Amygdala (tissue), 56 donors: ENCODE results near the gene FBLN2.
"Not testable (repeated sequence)": the region's sequence is repeated elsewhere in the genome, so short reads cannot be mapped to it uniquely, and the experiment has no call there.

ENCODE experiments used
- DNase-seq, 56 donors: peaks; one replicate each; lab custom pipeline; 2025; lab: John Stamatoyannopoulos, UW

Gene FBLN2

GRCh38 chr3:13548696-13549622 lies at the start of gene FBLN2:
Gene FBLN2, plus strand, starts transcription at chr3:13549125. Its CDS starts 21,231 bp downstream, at chr3:13570356.
- peak in 1 of 56 donors; percentile 32 for DNase-seq

GRCh38 chr3:13499246-13499645 lies 49.7 kb upstream of the FBLN2 start:
- DNase-seq, result not testable (repeated sequence)

DNA sequence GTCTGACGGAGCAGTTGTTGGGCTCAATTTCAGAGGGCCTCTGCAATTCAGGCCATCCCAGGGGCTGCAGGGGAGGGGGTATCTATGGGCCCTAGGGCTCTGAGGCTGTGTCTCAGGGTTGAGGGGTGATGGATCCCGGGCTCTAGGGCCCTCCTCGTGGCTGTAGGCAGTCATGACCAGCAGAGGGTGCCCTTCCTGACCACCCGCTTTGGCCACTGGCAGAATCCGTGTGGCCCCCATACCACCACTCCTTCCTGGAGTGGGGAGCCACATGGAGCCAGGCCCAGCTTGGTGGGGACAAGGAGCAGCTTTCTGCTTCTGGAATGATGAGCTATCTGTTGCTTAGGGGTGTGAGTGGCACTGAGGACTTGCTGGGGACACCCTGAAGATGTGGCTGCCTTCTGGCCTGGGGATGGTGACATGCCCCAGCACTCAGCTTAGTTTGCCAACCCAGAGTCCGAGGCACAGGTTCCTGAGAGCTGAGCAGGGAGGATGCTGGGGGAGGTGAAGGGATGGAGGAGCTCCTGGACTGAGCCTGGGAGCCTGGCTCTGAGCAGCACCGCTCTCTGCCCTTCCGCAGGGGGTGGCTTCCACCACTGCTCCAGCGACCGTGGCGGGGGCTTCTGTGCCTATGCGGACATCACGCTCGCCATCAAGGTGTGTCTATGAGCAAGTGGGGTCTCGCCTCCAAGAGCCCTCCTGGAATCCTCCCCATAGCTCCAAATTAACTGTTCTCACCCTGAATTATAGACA lies 48.6 kb upstream of the FBLN2 start:
- DNase-seq, result peak in 1 of 56 donors; percentile 17

- no peak for DNase-seq
These were observed 47.9 kb upstream of the FBLN2 start for GRCh38 chr3:13501056-13501455.

DNA sequence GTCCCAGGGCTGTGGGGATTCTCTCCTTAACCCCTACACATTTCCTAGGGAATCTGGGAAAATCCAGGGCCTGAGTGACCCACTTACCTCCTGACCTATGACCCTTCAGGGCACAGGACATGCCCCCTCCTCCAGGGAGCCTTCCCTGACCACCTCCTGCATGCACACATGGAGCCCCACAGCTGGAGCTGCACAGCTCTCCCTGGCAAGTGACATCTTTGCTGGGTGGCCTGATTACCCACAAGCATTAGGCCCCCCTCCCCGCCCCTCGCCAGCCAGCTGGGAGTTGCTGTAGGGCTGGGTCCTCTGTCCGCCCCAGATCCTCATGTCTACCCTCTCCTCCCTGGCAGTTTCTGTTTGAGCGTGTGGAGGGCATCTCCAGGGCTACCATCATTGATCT lies 47.4 kb upstream of the FBLN2 start:
- no peak for DNase-seq

DNA sequence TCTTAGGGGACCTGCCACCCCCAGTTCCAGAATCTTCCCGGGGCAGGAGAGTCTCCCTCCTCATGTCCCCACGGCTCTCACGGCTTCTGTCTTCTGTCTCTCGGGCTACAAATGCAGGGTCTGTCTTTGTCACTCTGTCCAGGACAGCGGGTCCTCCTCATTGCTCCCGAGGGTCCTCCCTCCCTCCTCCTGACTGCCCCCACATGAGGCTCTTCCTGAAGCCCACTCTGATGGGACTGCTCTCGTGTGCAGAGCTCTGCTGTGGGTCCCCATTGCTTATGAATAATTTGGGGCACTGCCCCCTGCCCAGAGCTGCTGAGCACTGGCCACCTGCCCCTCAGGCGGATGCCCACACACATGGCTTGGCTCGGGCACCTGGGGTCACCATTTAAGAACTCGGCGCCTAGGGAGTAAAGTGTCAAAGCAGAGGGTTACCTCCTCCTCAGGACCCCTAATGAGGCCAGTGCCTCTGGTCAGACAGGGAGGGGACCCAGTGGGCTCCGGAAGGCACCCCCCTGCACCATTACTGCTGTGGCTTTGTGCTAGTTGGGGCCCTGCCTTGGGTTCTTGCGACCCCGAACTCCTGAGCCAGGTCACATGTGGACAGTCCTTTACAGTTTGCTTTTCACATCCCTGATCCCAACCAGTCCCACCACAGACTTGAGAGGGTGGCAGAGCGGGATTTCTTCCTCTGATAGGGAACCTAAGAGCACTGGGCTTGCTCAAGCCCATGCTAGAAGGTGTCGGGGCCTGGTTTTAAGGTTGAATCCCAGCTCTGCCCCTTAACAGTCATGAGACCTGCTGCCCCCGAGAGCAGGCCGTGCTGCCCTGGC lies 46.8 kb upstream of the FBLN2 start:
- DNase-seq, result no peak

DNA sequence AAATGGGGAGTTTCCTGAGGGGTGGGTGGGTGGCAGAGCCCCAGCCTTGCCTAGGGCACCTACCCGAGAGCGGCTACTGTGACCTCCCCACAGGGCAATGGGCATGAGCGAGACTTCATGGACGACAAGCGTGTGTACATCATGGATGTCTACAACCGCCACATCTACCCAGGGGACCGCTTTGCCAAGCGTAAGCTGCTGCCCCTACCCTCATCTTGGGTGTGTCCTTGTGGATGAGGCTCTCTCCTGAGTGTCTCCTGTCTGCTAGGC lies 46.2 kb upstream of the FBLN2 start:
- no peak for DNase-seq

GRCh38 chr3:13504161-13504831 lies 44.6 kb upstream of the FBLN2 start:
- DNase-seq, result no peak

DNA sequence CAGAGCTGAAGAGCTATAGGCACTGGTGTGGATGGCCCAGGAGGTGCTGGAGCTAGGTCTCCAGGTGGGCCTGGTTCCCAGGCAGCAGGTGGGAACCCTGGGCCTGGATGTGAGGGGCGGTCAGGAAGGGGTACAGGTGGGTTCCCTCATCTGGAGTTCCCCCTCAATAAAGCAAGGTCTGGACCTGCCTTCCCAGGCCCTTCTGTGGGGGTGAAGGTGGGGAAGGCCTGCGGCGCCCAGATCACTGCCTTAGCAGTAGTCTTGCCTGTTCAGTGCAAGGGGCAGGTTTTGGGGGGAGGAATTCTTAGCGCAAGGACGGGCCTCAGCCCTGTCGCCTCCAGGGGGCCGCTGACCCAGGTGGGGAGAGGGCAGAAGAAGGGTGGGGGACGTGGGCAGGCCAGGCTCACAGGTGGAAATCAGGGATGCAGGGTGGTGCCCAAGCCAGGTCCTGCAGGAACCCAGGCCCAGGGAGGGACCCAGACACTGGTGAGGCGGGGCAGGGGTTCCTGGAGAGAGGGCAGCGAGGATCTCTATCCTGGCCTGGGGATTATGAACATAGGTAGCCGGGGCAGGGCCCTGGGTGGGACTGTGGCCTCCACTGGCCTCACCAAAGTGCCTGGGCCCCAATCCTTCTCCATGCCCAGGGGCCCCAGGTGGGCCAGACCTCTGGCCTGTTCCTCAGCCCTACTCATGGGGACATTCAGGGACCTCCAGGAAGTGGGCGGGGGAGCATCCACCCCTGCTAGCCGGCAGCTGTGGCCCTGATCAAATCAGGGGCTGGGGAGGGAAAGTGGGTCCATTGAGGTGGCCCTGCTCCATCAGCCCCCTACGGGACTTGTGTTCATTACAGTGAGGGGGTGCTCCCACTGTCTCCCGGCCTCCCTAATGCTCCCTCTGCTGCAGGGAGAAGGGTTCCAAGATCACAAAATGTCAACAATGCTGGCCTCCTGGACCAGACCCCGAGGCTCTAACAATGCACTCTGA lies 43.5 kb upstream of the FBLN2 start:
- no peak for DNase-seq

DNA sequence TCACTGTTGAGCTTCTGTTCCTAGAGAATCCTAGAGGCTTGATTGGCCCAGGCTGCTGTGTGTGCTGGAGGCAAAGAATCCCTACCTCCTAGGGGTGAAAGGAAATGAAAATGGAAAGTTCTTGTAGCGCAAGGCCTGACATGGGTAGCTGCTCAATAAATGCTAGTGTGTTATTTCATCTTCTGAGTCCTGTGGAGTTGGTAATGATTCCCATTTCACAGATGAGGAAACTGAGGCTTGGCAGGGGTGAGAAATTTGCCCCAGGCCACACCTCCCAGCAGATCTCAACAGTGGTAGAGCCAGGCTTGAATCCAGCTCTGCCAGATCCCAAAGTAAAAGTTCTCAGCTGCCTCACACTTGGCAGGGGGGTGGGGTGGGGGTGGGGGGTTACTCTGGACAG lies 42.7 kb upstream of the FBLN2 start:
- DNase-seq, result no peak

DNA sequence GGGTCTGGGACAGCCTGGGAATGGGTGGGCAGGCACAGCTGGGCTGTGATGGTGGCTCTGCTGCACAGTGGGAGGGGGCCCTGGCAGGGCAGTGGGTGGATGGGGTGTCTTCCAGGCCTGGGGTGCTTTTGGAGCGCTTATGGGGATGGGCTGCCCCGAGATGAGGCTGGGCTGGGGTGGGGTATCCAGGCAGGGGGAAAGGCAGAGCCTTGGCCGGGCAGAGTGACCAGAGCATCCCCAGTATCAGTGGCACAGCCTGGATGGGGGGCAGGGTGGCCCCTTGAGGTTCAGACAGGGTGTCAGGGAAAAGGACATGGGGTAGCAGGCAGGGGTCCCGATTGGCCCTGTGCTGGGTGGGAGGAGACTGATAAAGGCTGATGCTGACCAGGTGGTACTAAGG lies 42.2 kb upstream of the FBLN2 start:
- DNase-seq, result no peak

DNA sequence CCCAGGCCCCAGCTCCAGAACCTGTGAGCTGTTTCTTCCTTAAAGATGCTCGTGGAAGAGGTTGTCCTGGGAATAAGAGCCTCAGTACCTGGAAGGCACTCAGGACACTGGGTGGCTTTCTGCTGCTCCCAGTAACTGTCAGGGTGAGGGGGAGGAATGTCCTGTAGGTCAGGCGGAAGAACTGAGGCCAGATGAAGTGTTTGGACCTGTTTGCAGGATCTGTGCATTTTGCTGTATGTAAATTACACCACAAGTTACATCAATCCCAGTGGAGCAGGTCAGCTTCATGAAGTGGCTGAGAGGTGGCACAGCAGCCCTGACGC lies 41.7 kb upstream of the FBLN2 start:
- DNase-seq, result no peak

DNA sequence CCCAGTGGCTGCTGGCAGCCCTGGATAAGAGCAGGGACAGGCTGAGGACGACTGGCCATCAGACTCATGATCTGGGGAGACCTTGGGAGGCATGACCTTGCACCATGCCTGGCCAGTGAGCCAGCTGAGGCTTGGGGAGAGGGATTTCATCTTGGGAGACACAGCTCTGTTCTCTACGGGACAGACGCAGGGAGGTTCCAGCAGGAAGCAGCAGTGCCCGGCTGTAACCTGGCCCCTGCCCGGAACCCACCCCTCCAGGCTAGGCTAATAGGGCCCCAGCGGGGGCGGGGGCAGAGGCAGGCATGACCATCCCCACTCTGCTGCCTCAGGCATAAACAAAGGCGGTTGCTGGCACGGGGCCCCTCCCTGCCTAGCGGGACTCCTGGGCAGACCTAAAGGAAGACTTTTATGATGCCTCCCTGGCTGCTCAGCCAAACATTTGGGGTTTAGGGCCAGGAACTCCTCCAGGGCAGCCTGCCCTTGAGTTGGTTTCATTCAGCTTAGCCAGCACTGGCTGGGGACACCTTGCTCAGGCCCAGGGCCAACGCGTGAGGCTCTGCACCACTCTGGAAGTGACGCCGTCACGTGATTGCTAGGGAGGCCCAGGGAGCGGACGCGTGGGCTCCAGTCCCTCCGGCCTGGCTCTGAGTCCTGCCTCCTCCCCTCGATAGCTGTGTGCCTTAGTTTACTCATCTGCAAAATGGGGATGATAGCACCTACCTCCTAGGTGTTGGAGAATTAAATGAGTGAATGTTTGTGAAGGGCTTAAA lies 41.2 kb upstream of the FBLN2 start:
- DNase-seq, result peak in 30 of 56 donors; percentile 12 to 81 (median 44)

GRCh38 chr3:13508496-13508895 lies 40.4 kb upstream of the FBLN2 start:
- no peak for DNase-seq

DNA sequence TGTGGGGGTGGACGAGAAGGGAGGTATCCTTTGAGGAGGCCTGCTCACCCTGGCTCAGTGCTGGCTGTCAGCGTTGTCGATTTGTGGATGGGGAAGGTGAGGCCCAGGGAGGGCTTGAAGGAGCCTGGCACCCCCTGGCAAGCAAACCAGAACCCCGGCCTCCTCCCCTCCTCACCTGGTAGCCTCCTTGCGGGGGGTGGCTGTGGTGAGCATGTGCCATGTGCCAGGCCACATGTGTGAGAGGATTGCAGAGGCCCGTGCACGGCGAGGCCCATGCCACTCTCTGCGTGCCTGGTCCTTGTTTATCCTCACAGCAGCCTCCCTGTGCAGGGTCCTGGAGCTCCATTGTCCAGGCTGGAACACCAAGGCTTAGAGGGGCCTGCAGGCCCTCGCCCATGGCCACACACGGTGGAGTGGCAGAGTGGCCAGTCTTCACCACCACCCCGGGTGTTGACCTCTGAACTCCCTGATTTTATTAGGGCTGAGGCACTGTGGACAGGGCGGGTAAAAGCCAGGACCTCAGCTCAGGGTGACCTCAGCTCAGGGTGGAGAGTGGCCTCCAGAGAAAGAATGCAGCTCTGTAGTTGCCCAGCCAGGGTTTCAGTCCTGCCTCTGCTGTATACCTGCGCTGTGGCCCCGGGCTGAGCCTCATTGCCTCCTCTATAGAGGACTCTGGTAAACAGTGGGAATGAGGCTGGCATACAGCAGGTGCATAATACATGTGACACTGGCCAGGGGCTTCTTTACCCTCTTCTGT lies 39.7 kb upstream of the FBLN2 start:
- DNase-seq, result no peak

GRCh38 chr3:13509816-13510192 lies 39.1 kb upstream of the FBLN2 start:
- DNase-seq, result no peak

DNA sequence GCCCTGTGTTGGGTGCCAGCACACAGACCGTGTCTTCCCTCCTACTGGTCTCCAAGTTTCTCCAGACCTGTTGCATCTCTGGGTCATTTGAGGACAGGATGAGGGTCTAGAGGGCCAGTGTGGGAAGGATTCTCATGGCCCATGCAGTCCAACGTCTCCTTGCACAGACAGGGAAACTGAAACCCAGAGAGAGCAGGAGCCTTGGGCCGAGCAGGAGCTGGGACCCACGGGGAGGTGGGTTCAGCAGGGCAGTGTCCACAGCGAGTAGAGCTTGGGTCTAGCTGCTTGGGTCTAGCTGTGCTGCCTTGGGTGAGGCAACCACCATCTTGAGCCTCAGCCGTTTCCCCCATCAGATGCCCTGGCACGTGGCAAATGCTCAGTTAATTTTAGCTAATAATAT lies 36.5 kb upstream of the FBLN2 start:
- DNase-seq, result no peak
